Measurements from ENCODE around the gene AFAP1.

Gene AFAP1

GRCh38 chr4:7798178-7798995 lies 141.3 kb downstream of the AFAP1 start:
- no peak for DNase-seq

GRCh38 chr4:7797330-7797729 lies 142.3 kb downstream of the AFAP1 start:
- no peak for DNase-seq

- DNase-seq = no peak
These were observed 143.7 kb downstream of the AFAP1 start for GRCh38 chr4:7795983-7796382.

- no peak for DNase-seq
These were observed 146.5 kb downstream of the AFAP1 start for GRCh38 chr4:7793186-7793585.

DNA sequence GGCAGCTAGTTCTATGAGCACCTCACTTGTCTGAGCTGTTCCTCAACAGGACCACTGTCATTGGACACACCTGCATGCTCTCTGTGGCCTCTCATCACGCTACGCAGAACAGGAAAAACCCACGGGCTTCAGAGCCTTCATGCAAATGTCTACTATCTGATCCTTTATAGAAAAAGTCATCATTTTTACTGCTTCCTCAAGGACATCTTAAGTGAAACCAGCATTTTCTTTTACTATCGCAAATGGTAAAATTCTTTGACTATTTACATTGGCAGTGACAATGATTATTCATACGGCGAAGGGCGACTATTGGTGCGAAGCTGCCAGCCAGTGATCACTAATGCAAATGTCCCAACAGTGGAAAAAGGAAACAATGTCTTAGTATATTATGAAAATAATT lies 147.0 kb downstream of the AFAP1 start:
- no peak for DNase-seq

DNA sequence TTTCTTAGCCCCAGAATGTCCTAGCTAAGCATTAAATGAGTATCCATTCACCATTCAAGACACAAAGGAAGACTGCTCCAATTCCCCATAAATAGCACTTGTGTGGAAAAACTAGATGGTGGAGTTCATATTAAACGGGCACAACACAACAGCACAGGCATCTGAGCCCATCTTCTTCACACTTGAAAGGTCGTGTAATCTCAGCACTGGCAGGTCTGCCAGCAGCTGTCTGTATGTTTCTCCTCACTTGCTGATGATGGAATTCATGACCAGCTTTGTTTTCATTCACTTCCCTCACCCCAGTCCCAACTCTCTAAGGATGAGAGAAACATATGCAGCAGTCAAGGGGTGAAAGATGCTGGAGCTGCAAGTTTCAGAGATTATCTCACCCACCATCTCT lies 148.7 kb downstream of the AFAP1 start:
- no peak for DNase-seq

- no peak for DNase-seq
These were observed 149.6 kb downstream of the AFAP1 start for GRCh38 chr4:7790023-7790422.

DNA sequence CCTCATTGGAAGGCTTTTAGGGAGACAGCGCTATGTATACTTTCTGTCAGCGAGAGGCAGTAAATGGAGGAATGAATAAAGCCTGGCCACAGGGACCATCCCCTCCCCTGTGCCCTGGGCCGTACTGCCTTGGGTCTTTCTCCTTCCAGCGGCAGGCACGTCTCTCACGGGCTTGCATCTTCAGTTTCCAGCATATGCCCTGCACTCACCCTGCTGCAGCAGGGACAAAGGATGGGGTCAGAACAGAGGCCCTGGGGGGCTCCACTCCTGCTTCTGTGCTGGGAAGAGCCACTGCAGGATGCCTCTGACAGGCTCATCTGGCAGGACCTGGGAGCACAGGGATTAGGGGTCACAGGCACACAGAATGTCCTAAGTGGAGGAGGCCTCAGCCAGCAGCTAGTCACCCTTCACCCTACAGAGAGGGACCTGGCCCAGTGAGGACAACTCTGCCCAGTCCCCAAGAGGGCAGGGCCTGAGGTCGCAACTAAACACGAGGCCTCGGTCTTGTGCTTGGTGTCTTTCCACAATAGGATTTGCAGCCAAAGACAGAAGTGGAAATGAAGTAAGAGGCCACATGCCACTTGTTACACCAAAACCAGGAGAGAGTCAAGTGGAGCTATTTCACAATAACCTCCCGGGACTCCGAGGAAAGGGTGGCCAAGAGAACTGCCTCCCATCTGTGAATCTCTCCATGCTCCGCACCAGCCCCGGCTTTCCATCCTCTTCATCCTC lies 150.8 kb downstream of the AFAP1 start:
- no peak for DNase-seq

- DNase-seq = no peak
These were observed 151.5 kb downstream of the AFAP1 start for GRCh38 chr4:7788193-7788592.

- no peak for DNase-seq
These were observed 151.9 kb downstream of the AFAP1 start for GRCh38 chr4:7787681-7788141.

GRCh38 chr4:7787067-7787466 lies 152.6 kb downstream of the AFAP1 start:
- no peak for DNase-seq

DNA sequence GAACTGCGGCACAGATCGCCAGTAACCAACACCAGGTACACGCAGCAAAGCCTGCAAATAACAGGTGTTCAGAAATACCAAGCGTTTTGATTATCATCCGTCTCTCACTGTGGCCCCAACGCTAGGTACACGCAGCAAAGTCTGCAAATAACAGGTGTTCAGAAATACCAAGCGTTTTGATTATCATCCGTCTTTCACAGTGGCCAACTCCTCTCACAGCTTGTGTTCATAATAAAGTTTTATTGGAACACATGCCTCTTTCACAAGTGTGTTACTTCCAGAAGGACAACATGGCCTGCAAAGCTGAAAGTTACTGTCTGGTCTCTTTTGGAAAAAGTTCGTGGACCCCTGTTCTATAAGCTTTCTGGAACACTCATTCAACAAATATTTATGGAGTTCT lies 153.1 kb downstream of the AFAP1 start:
- no peak for DNase-seq

DNA sequence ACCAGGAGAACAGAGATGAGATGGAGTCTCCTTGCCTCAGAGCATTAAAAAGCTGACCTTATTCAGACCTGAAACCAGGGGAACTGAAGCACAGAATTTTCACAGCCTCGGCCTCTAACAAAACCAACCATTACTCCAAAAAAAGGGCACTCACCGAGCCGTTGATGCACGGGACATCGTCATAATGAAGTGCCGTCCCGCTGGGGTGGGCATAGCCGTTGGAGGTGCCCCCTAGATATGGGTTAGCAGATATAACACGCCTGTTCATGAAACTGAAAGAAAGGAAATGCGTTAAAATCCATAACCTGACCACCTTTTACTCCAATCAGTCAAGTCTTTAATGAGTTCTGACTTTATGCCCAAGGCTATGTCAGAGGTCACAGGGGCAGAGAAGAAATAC lies 153.6 kb downstream of the AFAP1 start:
- no peak for DNase-seq

DNA sequence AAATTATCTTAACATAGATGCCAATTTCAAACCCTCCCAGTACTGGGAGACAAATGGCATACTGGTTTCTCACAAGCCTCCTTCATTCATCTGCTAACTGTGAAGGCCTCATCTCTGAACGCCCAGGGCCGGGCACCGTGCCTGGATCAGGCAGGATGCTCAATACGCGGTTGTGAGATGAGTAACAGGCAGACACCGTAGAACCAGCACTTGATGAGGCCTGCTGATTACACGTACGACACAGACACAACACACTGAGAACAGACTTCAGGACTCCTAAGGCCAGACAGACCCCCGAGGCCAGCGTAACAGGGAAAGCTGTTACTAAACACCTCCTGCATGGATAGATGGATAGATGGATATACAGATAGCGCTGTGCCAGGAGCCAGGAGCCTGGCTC lies 154.6 kb downstream of the AFAP1 start:
- no peak for DNase-seq

DNA sequence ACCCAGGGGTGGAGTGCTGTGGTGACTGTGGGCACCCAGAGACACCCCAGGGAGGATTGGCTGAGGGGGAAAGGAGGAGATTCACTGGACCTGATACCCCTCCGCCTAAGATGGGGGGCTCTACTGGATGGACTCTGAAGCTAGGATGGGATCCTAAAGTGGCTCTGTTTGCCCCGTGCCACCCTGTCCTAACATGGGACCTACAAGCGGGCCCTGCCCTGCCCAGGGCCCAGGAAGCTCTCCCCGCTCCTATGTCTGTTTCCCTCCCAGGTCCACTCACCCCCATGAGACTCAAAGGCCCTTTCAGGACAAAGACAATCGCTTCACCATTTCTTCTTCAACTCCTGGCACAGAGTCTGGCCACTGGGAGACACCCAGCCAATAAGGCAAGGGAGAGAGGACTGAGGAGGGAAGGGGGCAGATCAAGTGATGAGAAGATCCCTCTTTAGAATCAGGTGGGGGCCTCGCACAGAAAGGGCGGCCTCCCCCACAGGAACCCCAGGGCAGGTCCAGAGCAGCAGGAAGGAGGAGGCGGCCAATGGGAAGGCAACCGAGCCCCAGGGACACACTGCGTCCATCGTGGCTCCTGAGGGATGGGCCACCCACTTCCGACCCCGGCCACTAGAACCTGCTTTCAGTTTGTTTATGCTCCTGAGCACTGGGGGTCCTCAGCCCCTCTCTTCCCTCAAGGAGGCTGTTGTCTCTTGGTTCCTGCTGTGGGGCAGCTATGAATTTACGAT lies 155.4 kb downstream of the AFAP1 start:
- no peak for DNase-seq

GRCh38 chr4:7783541-7783940 lies 156.1 kb downstream of the AFAP1 start:
- no peak for DNase-seq

- no peak for DNase-seq
These were observed 156.9 kb downstream of the AFAP1 start for GRCh38 chr4:7782783-7783182.

DNA sequence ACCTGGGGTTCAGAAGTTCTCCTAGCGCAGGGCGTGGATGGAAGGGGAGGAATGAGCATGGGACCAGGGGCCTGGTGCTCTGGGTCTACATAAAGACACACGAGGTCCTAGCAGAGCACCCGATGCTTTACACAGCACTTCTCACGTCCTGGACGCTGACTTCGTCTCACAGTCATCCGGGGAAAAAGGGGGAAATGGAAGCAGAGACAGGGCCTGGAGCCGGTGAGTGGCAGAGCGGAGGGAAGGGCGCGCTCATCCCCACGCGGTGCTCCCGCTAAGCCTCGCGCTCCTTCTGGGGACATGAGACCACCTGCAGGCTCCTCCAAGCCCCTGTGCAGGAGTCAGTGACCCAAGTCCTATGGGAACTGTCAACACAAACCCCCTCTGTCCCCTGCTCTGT lies 157.7 kb downstream of the AFAP1 start:
- no peak for DNase-seq

DNA sequence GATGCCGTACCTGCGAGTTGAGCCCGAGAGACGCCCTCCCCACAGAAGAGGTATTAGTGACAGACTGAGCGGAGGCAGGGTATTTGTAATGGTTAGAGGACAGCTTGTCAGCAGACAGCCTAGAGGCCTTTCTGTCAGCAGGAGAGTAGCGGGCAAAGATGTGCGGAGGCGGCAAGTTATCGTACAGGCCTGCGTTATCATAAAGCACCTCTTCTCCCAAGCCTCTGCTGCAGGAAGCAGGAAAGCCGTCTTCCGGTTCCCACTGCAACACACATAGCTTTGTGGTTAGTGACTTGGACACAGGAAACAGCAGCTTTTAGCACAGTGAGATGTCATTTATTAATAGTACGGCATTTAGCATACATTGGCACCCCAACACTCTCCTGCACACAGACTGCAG lies 158.3 kb downstream of the AFAP1 start:
- no peak for DNase-seq

- no peak for DNase-seq
These were observed 158.8 kb downstream of the AFAP1 start for GRCh38 chr4:7780751-7781348.

GRCh38 chr4:7779432-7779768 lies 160.3 kb downstream of the AFAP1 start:
- no peak for DNase-seq

- DNase-seq = no peak
These were observed 160.9 kb downstream of the AFAP1 start for GRCh38 chr4:7778510-7779431.

All from NCI-H510A (cell line).